Epithelial cell of proximal tubule (primary cell): Measurements from ENCODE around the gene NABP2. TPM values are rescaled to one million over a fixed set of nuclear protein-coding genes. Genes with fewer than 3 reads are reported as not detected.
A peak's percentile ranks its signal among the peaks of the same experiment; 100 is the strongest.

Experiments
- DNase-seq: peaks from one replicate; pipeline ENCODE4 v3.0.0-alpha.2; 2011; ENCODE audit warnings: low read depth
- H3K4me3 ChIP-seq: 2 replicates; pipeline ENCODE4 v1.5.1; 2011; ENCODE audit warnings: low read depth, mild to moderate bottlenecking, low read length
- total RNA-seq: library from RNA; depleted of rRNA; stranded (reverse); fragments of >200 nt; gene quantifications from 2 replicates; pipeline ENCODE4 v1.2.3, GENCODE V29; 2015
- TF ChIP-seq, protein P1 (sequence below): conservative IDR thresholded peaks from 2 replicates; pipeline ENCODE4 v1.5.1; 2012; ENCODE audit warnings: low read depth, mild to moderate bottlenecking, low read length

Gene NABP2
- 22.7 and 60.8 TPM in 2 replicates for total RNA-seq

GRCh38 chr12:56224102-56224701 lies at the start of gene NABP2:
Gene NABP2, plus strand, starts transcription at chr12:56224342. Its CDS starts 515 bp downstream, at chr12:56224857.
- peak; percentile 75 for DNase-seq
- H3K4me3 ChIP-seq = peak within 1 kb of the TSS; percentile 75
- TF ChIP-seq, protein P1, sequence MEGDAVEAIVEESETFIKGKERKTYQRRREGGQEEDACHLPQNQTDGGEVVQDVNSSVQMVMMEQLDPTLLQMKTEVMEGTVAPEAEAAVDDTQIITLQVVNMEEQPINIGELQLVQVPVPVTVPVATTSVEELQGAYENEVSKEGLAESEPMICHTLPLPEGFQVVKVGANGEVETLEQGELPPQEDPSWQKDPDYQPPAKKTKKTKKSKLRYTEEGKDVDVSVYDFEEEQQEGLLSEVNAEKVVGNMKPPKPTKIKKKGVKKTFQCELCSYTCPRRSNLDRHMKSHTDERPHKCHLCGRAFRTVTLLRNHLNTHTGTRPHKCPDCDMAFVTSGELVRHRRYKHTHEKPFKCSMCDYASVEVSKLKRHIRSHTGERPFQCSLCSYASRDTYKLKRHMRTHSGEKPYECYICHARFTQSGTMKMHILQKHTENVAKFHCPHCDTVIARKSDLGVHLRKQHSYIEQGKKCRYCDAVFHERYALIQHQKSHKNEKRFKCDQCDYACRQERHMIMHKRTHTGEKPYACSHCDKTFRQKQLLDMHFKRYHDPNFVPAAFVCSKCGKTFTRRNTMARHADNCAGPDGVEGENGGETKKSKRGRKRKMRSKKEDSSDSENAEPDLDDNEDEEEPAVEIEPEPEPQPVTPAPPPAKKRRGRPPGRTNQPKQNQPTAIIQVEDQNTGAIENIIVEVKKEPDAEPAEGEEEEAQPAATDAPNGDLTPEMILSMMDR = peak; percentile 88

GRCh38 chr12:56178347-56178746 lies 45.8 kb upstream of the NABP2 start:
- TF ChIP-seq, protein P1 = no peak
- H3K4me3 ChIP-seq = no peak overlapping the region
- no peak for DNase-seq

DNA sequence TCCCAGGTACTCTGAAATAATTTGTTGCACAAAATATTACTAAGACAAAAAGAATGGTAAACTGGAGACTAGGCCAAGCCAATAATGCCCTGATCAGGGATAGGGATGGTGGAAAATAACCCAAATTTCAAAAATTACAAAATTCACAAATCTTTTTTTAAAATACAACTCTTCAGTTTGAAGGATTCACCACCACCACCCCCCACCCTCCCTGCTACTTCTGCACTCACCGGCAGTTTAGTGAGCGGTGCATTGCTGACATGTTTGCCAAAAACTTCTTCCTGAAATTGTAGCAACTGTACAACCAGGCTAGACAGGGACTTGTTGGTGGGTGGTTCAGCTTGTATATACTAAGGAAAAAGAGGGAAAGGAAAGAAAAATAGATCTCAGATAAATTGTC lies 37.2 kb upstream of the NABP2 start:
- DNase-seq = no peak
- TF ChIP-seq, protein P1 = no peak
- no peak overlapping the region for H3K4me3 ChIP-seq

- H3K4me3 ChIP-seq = peak overlapping the region; percentile 83
- TF ChIP-seq, protein P1 = no peak
- DNase-seq = no peak
Measured at GRCh38 chr12:56188131-56188777, 35.9 kb upstream of the NABP2 start.

DNA sequence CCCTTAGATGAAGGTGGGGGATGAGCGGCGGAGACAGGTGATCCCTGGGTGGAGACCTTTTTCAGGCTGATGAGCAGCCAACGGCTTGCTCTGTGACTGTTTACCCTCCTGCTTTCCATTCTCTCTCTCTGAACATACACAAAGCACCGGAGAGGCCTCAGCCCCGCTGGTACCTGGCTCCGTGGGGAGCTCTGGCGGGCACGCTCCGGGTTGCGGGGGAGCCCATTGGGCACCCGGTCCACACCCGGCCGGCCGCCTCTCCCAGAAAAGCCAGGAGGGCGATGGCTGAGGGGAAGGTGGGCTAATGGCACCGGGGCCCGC lies 35.4 kb upstream of the NABP2 start:
- TF ChIP-seq, protein P1 = no peak
- DNase-seq = no peak
- peak overlapping the region; percentile 83 for H3K4me3 ChIP-seq

GRCh38 chr12:56189099-56189917 lies 34.8 kb upstream of the NABP2 start, which contains the start of gene SMARCC2:
Gene SMARCC2, minus strand, starts transcription at chr12:56189483. Its CDS starts 22 bp downstream, at chr12:56189461.
- peak; percentile 7 for DNase-seq
- TF ChIP-seq, protein P1 = peak; percentile 59
- H3K4me3 ChIP-seq = peak within 1 kb of the TSS; percentile 92
